Stimulated activated CD4-positive, alpha-beta T cell treated with anti-CD3 and anti-CD28 coated beads, TNF-alpha, amount 100 ng/mL, for 48 hours (primary cell): ENCODE results near the gene CEACAM3.
"Not testable (repeated sequence)": the region's sequence is repeated elsewhere in the genome, so short reads cannot be mapped to it uniquely, and the experiment has no call there.

ENCODE experiments used
- DNase-seq, 3 donors: peaks; one replicate each; pipeline ENCODE4 v3.0.0-alpha.2; 2020; ENCODE audit warnings: low read depth in 3 of 3

Gene CEACAM3

DNA sequence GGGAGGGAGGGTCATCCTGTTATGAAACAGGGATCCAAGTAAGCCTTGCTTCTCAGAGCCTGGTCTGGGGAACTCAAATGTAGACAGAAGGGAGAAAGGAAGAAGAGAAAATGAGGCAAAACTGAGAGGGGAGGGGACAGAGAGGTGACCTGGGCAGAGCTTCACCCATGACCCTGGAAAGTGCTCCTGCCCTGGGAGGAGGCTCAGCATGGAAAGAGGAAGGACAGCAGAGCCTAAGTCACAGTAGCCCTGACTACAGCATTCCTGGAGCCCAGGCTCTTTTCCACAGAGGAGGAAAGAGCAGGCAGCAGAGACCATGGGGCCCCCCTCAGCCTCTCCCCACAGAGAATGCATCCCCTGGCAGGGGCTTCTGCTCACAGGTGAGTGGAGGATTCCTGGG is at the start of gene CEACAM3:
CEACAM3 (plus strand) TSS at position 226 of the 400 bp plus-strand sequence; CDS start at position 317, 91 bp downstream.
- no peak for DNase-seq

DNA sequence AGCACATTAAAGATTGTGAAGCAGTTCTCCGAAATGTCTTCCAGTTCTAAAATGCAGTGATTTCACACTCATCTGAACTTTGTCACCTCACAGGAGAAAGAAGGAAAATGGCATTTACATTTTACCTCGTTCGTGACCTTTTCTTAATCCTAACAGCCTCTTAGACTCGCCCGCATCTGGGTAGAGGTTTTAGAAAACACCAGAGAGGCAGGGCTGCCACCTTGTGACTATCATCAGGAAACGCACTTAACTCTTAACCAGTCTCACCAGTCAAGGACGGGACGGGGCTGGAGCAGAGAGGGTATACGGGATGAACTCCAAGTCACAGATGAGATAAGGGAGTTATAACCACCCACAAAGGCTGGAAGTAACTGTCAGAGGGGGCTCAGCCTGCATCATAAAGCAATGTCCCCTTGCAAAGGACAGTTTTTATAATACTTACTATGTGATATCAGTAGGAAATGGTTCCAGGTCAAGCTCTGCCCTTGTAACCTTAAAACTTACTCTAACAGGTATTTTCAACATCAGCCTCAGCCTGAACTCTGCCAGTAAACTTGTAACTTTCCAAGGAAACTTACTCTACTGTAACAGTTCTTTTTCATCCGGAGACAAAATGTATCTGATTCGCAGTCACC is 49.7 kb upstream of the CEACAM3 start:
- peak; percentile 19 to 36 (median 29) for DNase-seq

DNA sequence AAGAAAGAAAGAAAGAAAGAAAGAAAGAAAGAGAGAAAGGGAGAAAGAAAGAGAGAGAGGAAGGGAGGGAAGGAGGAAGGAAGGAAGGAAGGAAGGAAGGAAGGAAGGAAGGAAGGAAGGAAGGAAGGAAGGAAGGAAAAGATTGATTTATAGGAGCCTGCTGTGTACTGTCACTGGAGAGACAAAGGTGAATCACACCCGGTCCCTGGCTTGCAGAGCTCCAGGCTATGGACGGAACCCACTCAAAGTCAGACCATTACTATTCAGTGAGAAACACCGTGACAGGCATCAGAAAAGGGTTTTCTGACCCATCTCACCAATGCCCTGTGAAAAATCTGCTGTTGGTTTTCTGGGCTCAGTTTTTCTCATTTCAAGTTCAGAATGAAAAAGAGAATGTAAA is 48.4 kb upstream of the CEACAM3 start:
- DNase-seq = no peak

DNA sequence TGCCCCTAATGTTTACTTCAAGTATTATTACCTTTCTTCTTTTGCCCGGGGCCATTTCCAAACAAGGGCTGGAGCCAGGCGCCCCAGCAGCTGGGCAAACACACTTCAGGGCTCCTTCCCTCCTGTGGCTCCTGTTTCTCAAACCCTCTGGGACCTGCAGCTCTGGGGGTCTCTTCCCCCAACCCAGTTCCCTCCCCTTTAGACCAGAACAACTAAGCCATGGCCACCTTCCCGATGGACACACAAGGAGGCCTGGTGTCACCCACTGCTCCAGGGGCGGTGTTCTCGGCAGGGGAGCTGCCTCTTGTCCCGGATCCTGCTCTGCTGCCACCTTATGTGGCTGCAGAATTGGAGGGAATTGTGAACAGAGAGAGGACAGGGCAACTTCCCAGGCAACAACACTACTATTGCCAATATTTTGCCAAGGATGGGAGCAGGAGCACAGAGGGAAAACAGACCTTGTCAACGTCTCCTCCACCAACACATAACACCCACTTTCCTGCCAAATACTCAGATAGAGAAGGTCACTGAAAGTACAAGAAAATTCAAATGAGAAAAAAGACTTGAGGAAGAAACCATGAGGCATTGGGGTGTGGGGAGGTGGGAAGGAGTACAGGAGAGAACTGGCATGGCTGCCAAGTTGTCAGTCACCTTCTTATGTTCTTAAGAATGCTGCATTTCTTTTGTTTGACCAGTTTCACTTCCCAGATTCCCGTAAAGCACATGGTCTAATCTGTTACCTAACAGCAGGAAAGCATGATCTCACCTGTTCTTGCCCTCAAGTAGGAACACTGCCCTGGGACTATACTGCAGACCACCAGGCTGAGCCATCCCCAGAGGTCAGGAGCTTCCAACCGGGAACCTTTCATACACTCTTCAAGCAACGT is 45.9 kb upstream of the CEACAM3 start:
- DNase-seq = not testable (repeated sequence)

DNA sequence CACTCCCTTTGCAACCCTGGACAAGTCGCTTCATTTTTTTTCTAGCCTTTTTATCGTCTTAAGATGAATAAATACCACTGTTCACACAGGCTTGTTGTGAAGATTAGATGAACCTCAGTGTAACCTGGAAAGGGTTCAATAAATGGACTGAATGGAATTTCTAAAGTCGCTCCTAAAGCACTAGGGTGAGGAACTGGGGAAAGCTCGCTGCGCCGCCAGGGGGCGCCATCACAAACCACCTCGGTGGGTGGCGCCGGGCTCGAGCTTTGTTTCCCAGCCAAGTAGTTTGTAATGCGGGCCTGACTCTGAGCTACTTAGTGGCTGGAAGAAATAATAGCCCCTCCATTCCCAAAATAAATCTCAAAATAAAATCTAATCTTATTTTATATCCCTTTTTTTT is 43.2 kb upstream of the CEACAM3 start:
- peak; percentile 48 to 78 (median 59) for DNase-seq

DNA sequence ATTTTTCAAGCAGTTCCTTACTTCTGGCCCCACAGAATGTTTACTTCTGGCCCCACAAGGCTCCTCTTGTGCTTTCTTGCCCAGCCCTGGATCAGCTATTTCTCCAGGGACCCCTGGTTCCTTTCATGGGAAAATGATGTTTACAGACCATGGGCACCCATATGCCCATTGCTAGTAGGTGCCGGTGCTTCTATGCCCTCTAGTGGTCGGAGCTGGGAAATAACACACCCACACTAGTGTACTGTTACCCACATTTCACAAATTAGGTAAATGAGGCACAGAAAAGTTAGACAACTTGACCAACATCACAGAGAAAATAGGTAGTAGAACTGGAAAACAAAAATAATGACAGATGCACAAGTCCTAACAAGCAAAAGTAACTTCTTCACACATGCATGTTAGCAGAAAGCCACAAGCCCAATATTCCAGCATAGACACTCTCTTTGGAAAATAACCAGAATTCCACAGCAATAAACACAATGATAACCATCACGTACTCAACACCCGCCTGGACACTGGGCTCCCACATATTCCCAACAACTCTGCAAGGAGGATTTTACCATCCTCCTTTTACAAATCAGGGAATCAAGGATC is 42.4 kb upstream of the CEACAM3 start:
- DNase-seq = peak; percentile 30 to 62 (median 56)

DNA sequence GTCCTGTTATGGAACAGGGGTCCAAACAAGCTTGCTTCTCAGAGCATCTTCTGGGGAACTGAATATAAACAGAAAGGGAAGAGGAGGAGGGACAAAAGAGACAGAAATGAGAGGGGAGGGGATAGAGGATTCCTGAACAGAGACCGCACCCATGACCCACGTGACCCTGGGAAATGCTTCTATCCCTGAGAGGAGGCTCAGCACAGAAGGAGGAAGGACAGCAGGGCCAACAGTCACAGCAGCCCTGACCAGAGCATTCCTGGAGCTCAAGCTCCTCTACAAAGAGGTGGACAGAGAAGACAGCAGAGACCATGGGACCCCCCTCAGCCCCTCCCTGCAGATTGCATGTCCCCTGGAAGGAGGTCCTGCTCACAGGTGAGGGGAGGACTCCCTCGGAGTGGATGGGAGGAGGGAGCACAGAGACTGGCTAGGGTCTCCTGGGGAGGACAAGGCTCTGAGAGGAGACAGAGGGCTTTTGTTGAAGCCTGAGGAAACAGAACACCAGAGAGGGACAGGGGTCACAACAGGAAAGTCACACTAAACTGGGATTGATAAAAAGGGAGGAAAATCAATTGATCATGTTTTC is 41.0 kb upstream of the CEACAM3 start, which contains the start of gene CEACAM6:
CEACAM6 (plus strand) TSS at position 203 of the 586 bp plus-strand sequence; CDS start at position 312, 109 bp downstream.
- no peak for DNase-seq

DNA sequence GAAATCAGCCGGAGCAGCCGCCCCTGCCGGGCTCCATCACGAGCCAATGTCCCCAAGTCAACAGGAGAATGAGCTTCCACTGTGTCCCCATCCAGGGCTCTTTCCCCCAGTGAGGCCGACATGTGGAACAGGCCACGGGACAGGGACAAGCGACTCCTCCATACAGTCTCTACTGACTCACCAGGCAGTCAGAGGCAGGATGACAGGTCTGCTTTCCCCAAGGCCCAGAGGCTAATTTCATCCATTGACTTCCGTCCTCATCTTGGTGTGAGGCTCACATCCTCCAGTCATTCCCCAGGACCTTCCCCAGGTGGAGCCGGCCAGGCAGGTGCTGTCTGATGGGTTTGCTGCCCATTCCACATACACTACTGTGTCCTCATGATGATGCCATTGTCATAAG is 37.5 kb upstream of the CEACAM3 start:
- DNase-seq = no peak

DNA sequence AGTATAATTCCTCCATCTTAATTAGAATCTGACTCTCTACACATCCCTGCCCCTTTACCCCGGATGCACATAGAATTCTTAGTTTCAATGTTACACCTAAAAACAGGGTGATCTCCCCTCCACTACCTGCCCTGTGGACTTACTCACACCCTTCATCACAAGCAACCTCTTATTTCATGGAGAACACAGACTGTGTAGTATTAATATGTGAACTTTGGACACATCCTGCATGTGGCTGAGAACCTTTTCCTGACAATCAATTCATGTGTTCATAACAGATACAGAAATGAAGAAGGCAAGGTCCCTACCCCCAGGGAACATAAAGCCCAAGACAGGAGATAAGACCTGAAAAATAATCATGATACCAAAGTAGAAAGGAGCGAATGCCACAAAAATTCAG is 29.3 kb upstream of the CEACAM3 start:
- no peak for DNase-seq

DNA sequence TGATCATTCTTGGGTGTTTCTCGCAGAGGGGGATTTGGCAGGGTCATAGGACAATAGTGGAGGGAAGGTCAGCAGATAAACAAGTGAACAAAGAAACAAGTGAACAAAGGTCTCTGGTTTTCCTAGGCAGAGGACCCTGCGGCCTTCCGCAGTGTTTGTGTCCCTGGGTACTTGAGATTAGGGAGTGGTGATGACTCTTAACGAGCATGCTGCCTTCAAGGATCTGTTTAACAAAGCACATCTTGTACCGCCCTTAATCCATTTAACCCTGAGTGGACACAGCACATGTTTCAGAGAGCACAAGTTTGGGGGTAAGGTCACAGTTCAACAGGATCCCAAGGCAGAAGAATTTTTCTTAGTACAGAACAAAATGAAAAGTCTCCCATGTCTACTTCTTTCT is 28.3 kb upstream of the CEACAM3 start:
- not testable (repeated sequence) for DNase-seq

DNA sequence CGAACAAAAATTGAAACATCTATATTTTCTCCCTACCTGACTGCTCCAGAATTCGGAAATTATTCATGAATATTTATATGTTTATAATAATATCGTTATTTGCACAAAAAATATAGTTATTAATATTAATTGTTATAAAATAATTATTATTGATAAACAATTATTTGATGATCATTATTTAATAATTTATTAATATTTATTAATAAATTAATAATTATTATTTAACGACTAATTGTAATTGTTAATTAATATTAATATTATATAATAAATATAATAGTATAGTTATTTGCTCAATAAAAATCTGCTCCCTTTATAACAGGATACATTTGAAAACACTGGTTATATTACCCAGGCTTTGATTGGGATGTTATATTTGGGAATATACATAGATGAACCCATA is 26.8 kb upstream of the CEACAM3 start:
- no peak for DNase-seq

DNA sequence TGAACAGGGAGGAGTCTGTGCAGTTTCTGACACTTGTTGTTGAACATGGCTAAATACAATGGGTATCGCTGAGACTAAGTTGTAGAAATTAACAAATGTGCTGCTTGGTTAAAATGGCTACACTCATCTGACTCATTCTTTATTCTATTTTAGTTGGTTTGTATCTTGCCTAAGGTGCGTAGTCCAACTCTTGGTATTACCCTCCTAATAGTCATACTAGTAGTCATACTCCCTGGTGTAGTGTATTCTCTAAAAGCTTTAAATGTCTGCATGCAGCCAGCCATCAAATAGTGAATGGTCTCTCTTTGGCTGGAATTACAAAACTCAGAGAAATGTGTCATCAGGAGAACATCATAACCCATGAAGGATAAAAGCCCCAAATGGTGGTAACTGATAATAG is 25.0 kb upstream of the CEACAM3 start:
- no peak for DNase-seq

DNA sequence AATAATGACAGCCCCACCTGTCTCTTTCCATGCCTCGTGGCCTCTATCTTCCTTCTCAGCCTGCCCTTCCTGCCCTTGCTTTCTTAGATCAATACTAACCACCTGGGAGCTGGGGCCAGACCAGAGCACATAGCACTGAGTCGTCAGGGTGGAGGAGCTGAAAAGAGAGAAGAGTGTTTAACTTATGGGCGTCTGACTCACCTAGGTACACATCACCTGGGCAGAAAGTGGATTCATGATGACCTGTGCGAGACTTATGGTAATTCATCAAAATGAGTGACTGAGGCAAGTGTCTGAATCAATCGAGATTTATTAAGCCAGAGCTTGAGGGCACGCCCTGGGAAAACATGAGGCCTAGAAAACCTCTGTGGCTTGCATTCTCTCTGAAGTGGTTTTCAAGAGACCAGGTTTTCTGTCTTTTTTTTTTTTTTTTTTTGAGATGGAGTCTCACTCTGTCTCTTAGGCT is 21.8 kb upstream of the CEACAM3 start:
- peak in 2 of 3 donors; percentile 27 to 32 for DNase-seq

DNA sequence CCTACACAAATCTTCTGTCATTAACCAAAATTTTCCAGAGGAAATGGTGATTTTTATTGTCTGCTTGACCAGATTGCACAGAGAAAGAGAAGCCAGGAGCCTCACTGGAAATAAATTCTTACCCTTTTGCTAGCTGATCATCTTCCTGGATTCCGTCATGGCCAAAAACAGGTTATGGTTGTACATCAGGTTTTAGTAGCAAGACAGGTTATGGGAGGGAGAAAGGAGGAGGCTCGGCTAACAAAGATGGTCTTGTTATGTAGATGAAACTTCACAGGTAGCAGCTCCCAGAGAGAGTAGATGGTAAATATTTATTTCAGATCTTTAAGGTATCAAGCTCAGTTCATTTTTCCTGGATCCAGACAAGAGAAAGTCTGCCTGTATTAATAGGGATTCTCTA is 19.7 kb upstream of the CEACAM3 start:
- DNase-seq = no peak

DNA sequence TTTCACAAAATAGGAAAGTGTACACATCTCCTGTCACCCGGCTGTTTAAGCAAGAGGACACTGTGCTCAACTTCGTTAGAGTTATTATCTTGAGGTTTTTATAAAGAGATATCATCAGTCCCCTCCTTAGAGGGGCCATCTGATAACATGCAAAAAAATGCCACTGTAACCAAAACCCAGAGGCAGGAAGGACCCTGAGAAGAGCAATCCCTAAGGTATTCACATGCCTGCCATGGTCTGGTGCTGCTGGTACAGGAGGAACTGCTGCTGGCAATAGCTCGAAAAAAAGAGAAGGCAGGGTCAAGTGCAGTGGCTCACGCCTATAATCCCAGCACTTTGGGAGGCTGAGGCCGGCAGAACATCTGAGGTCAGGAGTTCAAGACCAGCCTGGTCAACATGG is 12.8 kb upstream of the CEACAM3 start:
- no peak for DNase-seq

DNA sequence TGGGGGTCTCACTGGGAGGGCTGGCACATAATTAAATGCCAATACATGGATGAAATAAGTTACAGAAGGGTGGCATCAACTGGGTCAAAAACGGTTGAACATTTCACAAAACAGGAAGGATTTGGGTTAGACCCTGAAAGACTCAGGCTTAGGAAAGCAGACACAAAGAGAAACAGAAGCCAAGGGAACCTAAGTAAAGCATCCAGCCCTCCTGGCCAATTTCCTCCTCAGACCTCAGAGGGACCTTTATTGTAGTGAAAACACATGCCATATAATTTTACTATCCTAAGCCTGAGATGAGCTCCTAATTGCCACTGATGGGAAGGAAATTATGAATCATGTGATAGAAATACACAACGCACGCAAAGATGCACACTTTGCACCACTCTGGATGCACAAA is 12.1 kb upstream of the CEACAM3 start:
- no peak for DNase-seq

DNA sequence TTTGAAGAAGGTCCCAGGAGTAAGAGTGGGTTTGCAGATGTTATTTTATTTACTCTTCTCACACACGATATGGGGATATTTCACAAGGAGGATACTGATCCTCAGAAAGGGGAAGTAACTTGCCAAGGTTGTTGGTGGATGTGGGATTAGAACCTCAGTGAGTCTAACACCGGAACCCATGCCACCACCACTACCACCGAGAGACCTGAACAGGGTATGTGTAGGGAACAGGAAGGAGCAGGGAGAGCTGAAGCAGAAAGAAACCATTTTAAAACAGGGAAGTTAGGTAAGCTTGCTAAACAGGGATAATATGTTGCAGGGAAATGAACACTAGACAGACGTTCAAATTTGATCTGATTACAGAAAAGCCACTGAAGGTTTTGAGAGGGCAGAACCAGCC is 11.6 kb upstream of the CEACAM3 start:
- DNase-seq = no peak

DNA sequence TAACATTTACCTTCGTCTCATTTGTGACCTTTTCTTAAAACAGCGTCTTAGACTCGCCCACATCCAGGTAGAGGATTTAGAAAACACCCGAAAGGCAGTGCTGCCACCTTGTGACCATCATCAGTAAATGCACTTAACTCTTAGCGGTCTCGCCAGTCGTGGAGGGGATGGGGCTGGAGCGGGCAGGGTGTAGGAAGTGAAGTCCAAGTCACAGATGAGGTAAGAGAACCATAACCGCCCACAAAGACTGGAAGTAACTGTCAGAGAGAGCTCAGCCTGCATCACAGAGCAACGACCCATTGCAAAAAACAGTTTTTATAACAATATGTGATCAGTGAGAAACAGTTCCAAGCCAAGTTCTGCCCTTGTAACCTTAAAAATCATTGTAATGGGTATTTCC is 10.7 kb upstream of the CEACAM3 start:
- DNase-seq = peak; percentile 47 to 53 (median 48)

DNA sequence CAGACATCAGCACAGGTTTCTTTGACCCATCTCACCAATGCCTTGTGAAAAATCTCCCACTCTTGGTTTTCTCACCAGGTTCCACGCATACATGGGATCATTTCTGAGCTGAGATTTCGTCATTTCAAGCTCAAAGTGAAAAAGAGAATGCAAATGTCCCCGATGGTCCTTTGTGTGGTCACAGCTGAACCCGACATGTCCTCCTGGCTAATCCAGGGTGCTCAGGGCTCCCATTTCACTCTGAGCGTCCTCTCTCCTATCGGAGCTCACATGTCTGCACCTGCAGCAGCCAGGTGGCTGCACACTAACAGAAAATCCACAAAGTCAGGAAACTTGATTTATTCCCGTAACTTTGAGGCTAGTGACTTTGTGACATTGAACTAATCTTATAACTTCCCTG is 9.3 kb upstream of the CEACAM3 start:
- DNase-seq = no peak

DNA sequence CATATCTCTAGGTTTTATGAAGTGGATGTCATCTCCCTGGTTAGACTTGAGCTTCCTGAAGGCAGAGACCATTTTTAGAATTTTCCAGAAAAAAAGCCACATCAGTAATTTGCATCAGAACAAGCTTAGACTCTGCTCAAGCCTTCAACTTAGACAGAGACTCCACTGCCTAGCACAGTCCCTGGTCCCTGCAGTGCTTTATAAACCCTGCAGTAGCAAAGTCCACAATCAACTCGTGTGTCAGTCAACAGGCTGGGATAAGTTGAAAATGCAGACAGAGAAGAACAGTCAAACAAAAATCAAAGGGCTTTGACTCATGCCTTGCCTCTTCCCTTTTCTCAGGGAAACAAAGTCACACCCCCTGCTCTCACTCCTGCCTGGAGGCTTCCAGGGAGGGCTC is 7.9 kb upstream of the CEACAM3 start:
- not testable (repeated sequence) for DNase-seq

DNA sequence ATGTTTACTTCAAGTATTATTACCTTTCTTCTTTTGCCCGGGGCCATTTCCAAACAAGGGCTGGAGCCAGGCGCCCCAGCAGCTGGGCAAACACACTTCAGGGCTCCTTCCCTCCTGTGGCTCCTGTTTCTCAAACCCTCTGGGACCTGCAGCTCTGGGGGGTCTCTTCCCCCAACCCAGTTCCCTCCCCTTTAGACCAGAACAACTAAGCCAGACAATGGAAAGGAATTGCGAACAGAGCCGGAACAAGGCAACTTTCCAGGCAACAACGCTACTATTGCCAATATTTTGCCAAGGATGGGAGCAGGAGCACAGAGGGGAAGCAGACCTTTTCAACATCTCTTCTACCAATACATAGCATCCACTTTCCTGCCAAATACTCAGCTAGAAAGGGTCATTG is 7.3 kb upstream of the CEACAM3 start:
- not testable (repeated sequence) for DNase-seq
